Small intestine (tissue), 7 donors: ENCODE measurements around the gene TRAPPC2L. TPM values are rescaled to one million over a fixed set of nuclear protein-coding genes. Genes with fewer than 3 reads are reported as not detected.

Experiments
- DNase-seq, 2 donors: peaks; one replicate each; pipeline versions ENCODE4 v3.0.0 to v3.0.0-alpha.2; 2013
- FAIRE-seq: peaks from 2 replicates; lab custom pipeline; 2012; peaks lifted over from hg19 to GRCh38; lab: Jason Lieb, UNC
- H3K27ac ChIP-seq, 3 donors: one replicate each; pipeline ENCODE4 v1.5.1; 2013; ENCODE audit warnings: low read length in 2 of 3, mild to moderate bottlenecking in 2 of 3, control low read depth in 1 of 3, inconsistent platforms in 1 of 3, low read depth in 1 of 3, moderate library complexity in 1 of 3
- H3K27me3 ChIP-seq, 3 donors: one replicate each; pipeline ENCODE4 v1.6.1; 2013; ENCODE audit warnings: low read length in 3 of 3, inconsistent platforms in 1 of 3; ENCODE audit not compliant: control insufficient read depth in 3 of 3, insufficient read depth in 3 of 3
- H3K36me3 ChIP-seq, 3 donors: one replicate each; pipeline ENCODE4 v1.6.1; 2013; ENCODE audit warnings: low read length in 3 of 3, inconsistent platforms in 1 of 3, low read depth in 1 of 3, mild to moderate bottlenecking in 1 of 3, moderate library complexity in 1 of 3; ENCODE audit not compliant: control insufficient read depth in 3 of 3, insufficient read depth in 2 of 3
- H3K4me1 ChIP-seq, 3 donors: one replicate each; pipeline ENCODE4 v1.6.1; 2013; ENCODE audit warnings: low read length in 2 of 3, inconsistent platforms in 1 of 3, low read depth in 1 of 3, mild to moderate bottlenecking in 1 of 3, moderate library complexity in 1 of 3; ENCODE audit not compliant: control insufficient read depth in 3 of 3, insufficient read depth in 2 of 3
- H3K4me3 ChIP-seq, 3 donors: one replicate each; pipeline ENCODE4 v1.5.1; 2013; ENCODE audit warnings: low read length in 3 of 3, control low read depth in 1 of 3, inconsistent platforms in 1 of 3, low read depth in 1 of 3, mild to moderate bottlenecking in 1 of 3, moderate library complexity in 1 of 3
- H3K9me3 ChIP-seq, 2 donors: one replicate each; pipeline ENCODE4 v1.6.1; 2013; ENCODE audit warnings: low read depth in 1 of 2, low read length in 1 of 2; ENCODE audit not compliant: control insufficient read depth in 2 of 2, insufficient read depth in 1 of 2
- WGBS, 3 donors: extraction: QIAGEN DNeasy Blood & Tissue Kit; methylation state at CpG; one replicate each; pipeline ENCODE4 v1.1.7; 2013; 5-methylcytosine and 5-hydroxymethylcytosine counted together
- polyA plus RNA-seq, 4 donors: library from polyadenylated mRNA; stranded (reverse) in 3 of 4; unstranded in 1 of 4; fragments of 200-250 nt in 3 of 4; fragments of 120-200 nt in 1 of 4; gene quantifications; one replicate each; pipeline versions ENCODE4 v1.2.1 to v1.2.3, GENCODE V29; 2013
- donor health status: healthy with polysubstance abuse.
- donor health status: control.
- donor health status: control.
- donor health status: Bipolar disorder and iron deficiency.
- donor health status: healthy.

TRAPPC2L gene
- polyA plus RNA-seq, 4 donors, result 46.6 to 104 (median 72.7) TPM

DNA sequence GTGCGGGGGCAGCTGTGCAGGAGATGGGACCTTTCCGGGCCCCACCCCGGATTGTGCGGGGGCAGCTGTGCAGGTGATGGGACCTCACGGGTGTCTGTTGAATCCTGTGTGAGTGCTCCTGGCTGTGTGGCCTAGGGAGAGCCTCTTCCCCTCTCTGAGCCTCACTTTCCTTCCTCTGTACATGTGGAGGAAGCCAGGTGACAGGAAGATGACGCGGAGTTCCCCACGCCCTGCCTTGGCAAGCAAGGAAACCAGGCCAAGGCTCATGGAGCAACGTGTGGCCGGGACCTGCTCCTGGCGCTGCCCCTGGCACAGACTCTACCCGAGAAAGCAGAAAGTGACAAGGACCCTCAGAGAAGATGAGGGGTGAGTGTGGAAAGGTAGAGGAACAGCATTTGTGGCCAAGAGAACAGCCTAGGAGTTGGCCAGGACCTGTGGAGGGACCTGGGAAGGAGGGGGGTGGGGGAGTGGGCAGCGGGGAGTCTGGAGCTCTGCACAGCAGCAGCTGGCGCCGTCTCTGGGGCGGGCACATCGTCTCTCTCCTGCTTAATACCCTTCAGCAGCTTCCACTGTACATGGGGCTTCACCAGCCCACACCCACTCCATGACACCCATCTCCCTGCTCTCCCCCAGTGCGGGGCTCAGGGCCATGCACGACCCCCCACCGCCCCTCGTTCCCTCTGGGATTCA is 47.9 kb downstream of the TRAPPC2L start:
- Histone ChIP-seq H3K4me3 (no peak overlapping the region), H3K27ac (no peak overlapping the region), H3K36me3 (peaks cover 0 to 3% (median 0%) of the 10 kb centered on the region in 3 donors), H3K9me3 (no peaks in the 10 kb centered on the region), H3K27me3 (no peaks in the 10 kb centered on the region), H3K4me1 (no peaks in the 10 kb centered on the region)
- DNase-seq, result no peak
- no peak for FAIRE-seq
- 61 to 80% (median 74%) methylated on average over 20 to 21 of the region's 21 CpGs for WGBS, 3 donors

GRCh38 chr16:88905563-88905962 is 48.6 kb downstream of the TRAPPC2L start:
- H3K4me3 ChIP-seq, result no peak overlapping the region
- no peak for DNase-seq
- no peaks in the 10 kb centered on the region for H3K4me1 ChIP-seq
- no peak overlapping the region for H3K27ac ChIP-seq
- no peak for FAIRE-seq
- no peaks in the 10 kb centered on the region for H3K9me3 ChIP-seq
- 31 to 50% (median 35%) methylated on average over 7 to 13 of the region's 13 CpGs for WGBS, 3 donors
- H3K36me3 ChIP-seq, result peaks cover 0 to 3% (median 0%) of the 10 kb centered on the region in 3 donors
- no peaks in the 10 kb centered on the region for H3K27me3 ChIP-seq

GRCh38 chr16:88906020-88906419 is 49.1 kb downstream of the TRAPPC2L start:
- WGBS, 3 donors, result 74 to 84% (median 81%) methylated on average over 15 to 16 of the region's 16 CpGs
- no peak for FAIRE-seq

GRCh38 chr16:88906535-88907105 is 49.7 kb downstream of the TRAPPC2L start:
- 80 to 88% (median 86%) methylated on average over 22 of the region's 22 CpGs for WGBS, 3 donors
- no peak for DNase-seq
- H3K27me3 ChIP-seq, result no peaks in the 10 kb centered on the region
- H3K36me3 ChIP-seq, result no peaks in the 10 kb centered on the region
- H3K27ac ChIP-seq, result no peak overlapping the region
- H3K9me3 ChIP-seq, result no peaks in the 10 kb centered on the region
- FAIRE-seq, result no peak
- H3K4me3 ChIP-seq, result no peak overlapping the region
- no peaks in the 10 kb centered on the region for H3K4me1 ChIP-seq

More at GRCh38 chr16:88906020-88906419, 49.1 kb downstream of the TRAPPC2L start:
- peaks cover 0 to 3% (median 0%) of the 10 kb centered on the region in 3 donors for H3K36me3 ChIP-seq
- H3K4me3 ChIP-seq, result no peak overlapping the region
- no peak overlapping the region for H3K27ac ChIP-seq
- no peaks in the 10 kb centered on the region for H3K4me1 ChIP-seq
- H3K9me3 ChIP-seq, result no peaks in the 10 kb centered on the region
- no peak for DNase-seq
- no peaks in the 10 kb centered on the region for H3K27me3 ChIP-seq

DNA sequence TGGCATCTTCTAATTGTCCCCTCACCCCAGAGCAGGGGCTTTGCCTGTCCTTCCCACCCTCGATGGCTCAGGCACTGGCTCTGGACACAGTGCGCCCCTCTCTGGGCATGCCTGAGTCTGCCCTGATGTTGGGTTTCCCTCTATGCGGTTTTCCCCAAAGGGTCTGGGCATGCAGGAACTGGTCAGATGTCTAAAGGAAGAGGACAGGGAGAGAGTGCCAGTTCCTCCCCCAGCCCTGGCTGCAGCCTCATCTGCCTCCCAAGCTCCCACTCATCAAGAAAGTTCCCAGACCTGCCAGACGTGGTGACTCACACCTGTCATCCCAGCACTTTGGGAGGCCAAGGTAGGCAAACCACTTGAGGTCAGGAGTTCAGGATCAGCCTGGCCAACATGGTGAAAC is 50.8 kb downstream of the TRAPPC2L start:
- H3K9me3 ChIP-seq, result no peaks in the 10 kb centered on the region
- no peaks in the 10 kb centered on the region for H3K36me3 ChIP-seq
- FAIRE-seq (no peak), DNase-seq (no peak)
- whole genome bisulfite sequencing, 3 donors, result 61 to 72% (median 67%) methylated on average over 4 of the region's 4 CpGs
- no peaks in the 10 kb centered on the region for H3K4me1 ChIP-seq
- no peak overlapping the region for H3K27ac ChIP-seq
- H3K4me3 ChIP-seq, result no peak overlapping the region
- H3K27me3 ChIP-seq, result no peaks in the 10 kb centered on the region

DNA sequence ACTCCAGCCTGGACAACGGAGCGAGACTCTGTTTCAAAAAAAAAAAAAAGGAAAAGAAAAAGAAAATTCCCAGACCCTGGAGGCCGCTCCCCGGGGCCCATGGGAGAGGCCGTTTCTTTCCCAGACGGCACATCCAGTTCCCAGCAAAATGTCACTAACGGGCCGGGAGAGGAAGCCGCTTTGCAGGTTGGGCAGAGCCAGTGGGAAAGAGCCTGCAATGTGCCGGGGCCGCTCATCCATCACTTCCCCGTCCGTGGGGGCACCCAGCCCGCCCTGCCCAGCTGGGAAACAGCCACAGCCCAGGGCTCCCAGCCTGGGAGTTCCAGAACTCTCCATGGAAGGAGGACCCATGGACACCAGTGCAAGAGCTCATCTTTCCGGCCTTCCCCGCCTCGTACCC is 51.4 kb downstream of the TRAPPC2L start:
- Histone ChIP-seq H3K36me3 (no peaks in the 10 kb centered on the region), H3K27me3 (no peaks in the 10 kb centered on the region), H3K4me1 (no peaks in the 10 kb centered on the region), H3K27ac (no peak overlapping the region), H3K9me3 (no peaks in the 10 kb centered on the region), H3K4me3 (no peak overlapping the region)
- no peak for DNase-seq
- WGBS, 3 donors, result 73 to 85% (median 80%) methylated on average over 17 of the region's 17 CpGs
- FAIRE-seq, result no peak

DNA sequence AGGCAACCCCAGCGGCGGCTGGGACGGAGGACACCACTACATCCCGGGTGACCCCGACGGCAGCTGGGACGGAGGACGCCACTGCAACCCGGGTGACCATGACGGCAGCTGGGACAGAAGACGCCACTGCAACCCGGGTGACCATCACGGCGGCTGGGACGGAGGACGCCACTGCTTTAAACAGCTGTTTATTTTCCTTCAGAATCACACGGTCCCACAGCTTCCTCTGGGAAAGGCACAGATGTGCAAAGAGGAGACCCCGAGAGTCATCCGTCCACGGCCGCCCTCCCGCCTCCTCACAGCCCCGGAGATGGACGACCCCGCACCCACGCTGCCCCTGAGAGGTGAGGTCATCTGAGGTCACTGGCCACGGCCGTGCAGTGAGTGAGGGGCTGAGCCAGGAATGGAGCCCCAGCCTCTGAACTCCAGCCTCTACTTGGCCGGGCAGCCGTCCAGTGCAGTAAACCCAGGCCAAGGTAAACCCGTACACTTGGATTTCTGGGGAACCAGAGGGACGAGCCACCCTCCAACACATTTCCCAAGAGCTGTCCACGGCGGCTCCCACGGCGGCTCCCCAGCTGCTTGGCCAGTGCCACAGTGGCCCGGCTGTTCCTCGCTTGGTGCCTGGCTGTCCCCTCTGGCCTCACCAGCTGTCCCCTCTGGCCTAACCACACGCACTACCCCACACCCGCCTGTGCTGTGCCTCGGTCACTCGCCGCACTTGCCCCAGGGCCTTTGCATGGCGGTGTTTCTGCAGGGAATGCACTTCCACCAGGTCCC is 52.7 kb downstream of the TRAPPC2L start:
- 69 to 73% (median 72%) methylated on average over 38 to 44 of the region's 44 CpGs for WGBS, 3 donors
- Histone ChIP-seq H3K27ac (no peak overlapping the region), H3K36me3 (no peaks in the 10 kb centered on the region), H3K4me3 (no peak overlapping the region), H3K4me1 (no peaks in the 10 kb centered on the region), H3K9me3 (no peaks in the 10 kb centered on the region), H3K27me3 (no peaks in the 10 kb centered on the region)
- no peak for DNase-seq
- FAIRE-seq, result no peak

DNA sequence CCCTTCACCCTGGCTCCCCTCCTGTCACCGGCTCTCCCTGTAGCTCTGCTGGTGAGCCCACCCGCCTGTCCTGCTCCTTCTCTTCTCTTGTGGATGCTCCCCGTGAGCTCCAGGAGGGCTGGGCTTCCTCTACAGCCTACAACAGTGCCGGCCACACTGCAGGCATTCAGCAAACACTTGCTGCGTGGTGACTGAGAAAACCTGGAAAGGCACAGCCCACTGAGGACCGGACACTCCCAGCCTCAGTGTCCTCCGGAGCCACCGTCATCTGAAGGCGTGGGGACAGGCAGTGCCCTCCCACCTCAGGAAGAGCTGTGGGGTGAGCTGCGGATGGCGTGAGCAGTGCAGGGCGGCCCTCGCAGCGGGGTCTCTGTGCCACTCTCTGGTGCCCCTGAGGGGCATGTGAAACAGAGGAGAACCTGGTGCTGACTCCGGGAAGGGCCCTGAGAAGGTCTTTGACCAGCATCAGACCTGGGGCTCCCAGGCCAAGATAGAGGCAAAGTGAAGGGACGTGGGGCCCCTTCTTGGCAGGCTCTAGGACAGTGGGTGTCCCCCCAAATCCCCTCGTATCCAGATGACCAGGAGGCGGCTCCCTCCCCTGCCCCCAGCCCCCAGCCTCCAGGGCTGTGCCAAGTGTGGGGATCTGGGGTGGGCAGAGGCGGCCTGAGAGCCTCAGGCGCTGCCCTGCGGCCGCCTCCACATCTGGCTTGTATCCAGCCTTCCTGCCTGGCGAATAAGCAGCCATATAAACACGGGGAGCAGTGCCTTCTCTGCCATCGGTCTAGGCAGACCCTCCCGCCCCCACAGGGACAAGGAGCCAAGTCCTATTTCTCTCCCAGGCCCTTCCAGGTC is 53.6 kb downstream of the TRAPPC2L start:
- FAIRE-seq (no peak), DNase-seq (no peak)
- no peak overlapping the region for H3K27ac ChIP-seq
- WGBS, 3 donors, result 50 to 67% (median 53%) methylated on average over 22 to 26 of the region's 26 CpGs
- H3K27me3 ChIP-seq, result no peaks in the 10 kb centered on the region
- no peaks in the 10 kb centered on the region for H3K36me3 ChIP-seq
- no peak overlapping the region for H3K4me3 ChIP-seq
- H3K4me1 ChIP-seq, result no peaks in the 10 kb centered on the region
- H3K9me3 ChIP-seq, result no peaks in the 10 kb centered on the region
